Spinal cord (tissue), 10 donors: Measurements from ENCODE around the gene RPF1. TPM values are rescaled to one million over a fixed set of nuclear protein-coding genes. Genes with fewer than 3 reads are reported as not detected.
"Not testable (repeated sequence)": the region's sequence is repeated elsewhere in the genome, so short reads cannot be mapped to it uniquely, and the experiment has no call there.

Experiments
- DNase-seq, 6 donors: peaks; one replicate each; pipeline versions ENCODE4 v3.0.0 to v3.0.0-alpha.2; 2013 to 2015; ENCODE audit warnings: low spot score in 6 of 6, low read depth in 4 of 6
- H3K27ac ChIP-seq: one replicate; pipeline ENCODE4 v1.5.1; 2013; ENCODE audit warnings: low read depth, low read length, control low read depth
- H3K27me3 ChIP-seq: one replicate; pipeline ENCODE4 v1.6.1; 2013; ENCODE audit warnings: low read length; ENCODE audit not compliant: control insufficient read depth, insufficient read depth
- H3K36me3 ChIP-seq: one replicate; pipeline ENCODE4 v1.6.1; 2013; ENCODE audit warnings: low read length; ENCODE audit not compliant: control insufficient read depth, insufficient read depth
- H3K4me1 ChIP-seq: one replicate; pipeline ENCODE4 v1.6.1; 2013; ENCODE audit warnings: low read length; ENCODE audit not compliant: control insufficient read depth, insufficient read depth
- H3K4me3 ChIP-seq: one replicate; pipeline ENCODE4 v1.5.1; 2013; ENCODE audit warnings: low read depth, low read length, control low read depth
- H3K9me3 ChIP-seq: one replicate; pipeline ENCODE4 v1.6.1; 2013; ENCODE audit warnings: low read length; ENCODE audit not compliant: control insufficient read depth, insufficient read depth
- WGBS: methylation state at CpG from one replicate; pipeline ENCODE4 v1.1.5; 2013; ENCODE audit warnings: missing lambda C conversion rate; ENCODE audit not compliant: insufficient coverage; 5-methylcytosine and 5-hydroxymethylcytosine counted together
- polyA plus RNA-seq, 2 donors: library from polyadenylated mRNA; unstranded; fragments of 120-200 nt; gene quantifications; one replicate each; pipeline ENCODE4 v1.2.1, GENCODE V29; 2013; ENCODE audit not compliant: insufficient read length in 2 of 2
- total RNA-seq, 2 donors: library from RNA; depleted of rRNA in 1 of 2; stranded (reverse); fragments of 120-200 nt in 1 of 2; fragments of >200 nt in 1 of 2; gene quantifications; one replicate each; pipeline versions ENCODE4 v1.2.3 to v1.2.4, GENCODE V29; 2013 to 2014
- donor health status: healthy.

The RPF1 gene
- total and polyA plus RNA-seq, 4 donors, result 25.1 to 37.1 (median 30.3) TPM

GRCh38 chr1:84506002-84506728 lies 27.1 kb downstream of the RPF1 start, which contains the start of the genes GNG5 and SPATA1:
Gene GNG5 (minus strand): TSS chr1:84506581. CDS start chr1:84506091, 490 bp downstream.
Gene SPATA1 (plus strand): TSS chr1:84506386. CDS start chr1:84516360, 9,974 bp downstream.
- peak within 1 kb of the TSS; percentile 72 for H3K4me3 ChIP-seq
- no peaks in the 10 kb centered on the region for H3K27me3 ChIP-seq
- peak within 1 kb of the TSS; percentile 95 for H3K27ac ChIP-seq
- 0% methylated on average over 57 of the region's 60 CpGs for WGBS
- peak; percentile 81 to 99 (median 92) for DNase-seq
- H3K36me3 ChIP-seq, result no peaks in the 10 kb centered on the region
- no peaks in the 10 kb centered on the region for H3K9me3 ChIP-seq
- H3K4me1 ChIP-seq, result no peaks in the 10 kb centered on the region

DNA sequence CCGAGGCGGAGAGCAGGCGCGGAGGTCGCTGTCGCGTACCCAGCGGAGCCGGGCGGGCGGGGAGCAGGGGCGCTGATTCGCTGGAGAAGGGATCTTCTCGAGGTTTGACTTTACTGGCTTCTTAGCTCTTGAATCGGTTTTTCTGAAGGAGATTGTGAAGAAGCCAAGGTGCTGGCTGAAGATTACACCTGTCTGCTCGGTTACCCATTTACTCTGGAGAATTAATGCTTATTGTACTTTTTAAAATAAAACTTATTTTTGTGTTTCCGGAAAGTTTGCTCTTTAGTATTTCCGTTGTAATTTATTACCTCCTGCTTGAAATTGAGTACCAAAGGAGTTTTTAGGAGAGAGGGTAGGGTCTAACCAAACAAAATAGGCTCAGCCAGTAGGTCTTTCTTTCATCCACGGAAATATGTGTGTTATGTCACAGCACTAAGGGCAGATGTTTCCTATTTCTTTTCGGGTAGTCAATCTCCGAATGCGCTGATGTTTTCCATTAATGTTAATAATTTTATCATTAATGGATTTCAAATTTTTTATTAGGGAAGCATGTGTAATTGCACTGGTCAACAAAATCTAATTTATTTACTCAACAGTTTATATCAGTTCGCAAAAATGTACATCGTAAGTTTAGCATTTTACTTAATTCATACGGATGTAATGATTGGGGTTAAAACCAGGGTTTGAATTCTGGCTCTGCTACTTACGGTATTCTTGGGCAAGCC lies 27.8 kb downstream of the RPF1 start:
- Histone ChIP-seq H3K27me3 (no peaks in the 10 kb centered on the region), H3K9me3 (no peaks in the 10 kb centered on the region), H3K27ac (peak overlapping the region; percentile 95), H3K36me3 (no peaks in the 10 kb centered on the region), H3K4me3 (peak overlapping the region; percentile 72), H3K4me1 (no peaks in the 10 kb centered on the region)
- WGBS, result no CpG with 5 or more reads among the region's 26 CpGs
- no peak for DNase-seq

GRCh38 chr1:84507887-84508286 lies 28.8 kb downstream of the RPF1 start:
- DNase-seq, H3K4me1 ChIP-seq, H3K27ac ChIP-seq, H3K9me3 ChIP-seq, H3K27me3 ChIP-seq, H3K4me3 ChIP-seq, H3K36me3 ChIP-seq: not testable (repeated sequence)
- WGBS, result 96% methylated on average over 12 of the region's 14 CpGs

- no peak overlapping the region for H3K4me3 ChIP-seq
- H3K27me3 ChIP-seq, result no peaks in the 10 kb centered on the region
- H3K4me1 ChIP-seq, result no peaks in the 10 kb centered on the region
- H3K36me3 ChIP-seq, result no peaks in the 10 kb centered on the region
- no peak overlapping the region for H3K27ac ChIP-seq
- no peaks in the 10 kb centered on the region for H3K9me3 ChIP-seq
- WGBS, result no CpG with 5 or more reads among the region's 1 CpG
- DNase-seq, result no peak
Observed at GRCh38 chr1:84508510-84508909, 29.4 kb downstream of the RPF1 start.

GRCh38 chr1:84509029-84509428 lies 30.0 kb downstream of the RPF1 start:
- no peak for DNase-seq
- Histone ChIP-seq H3K27me3 (no peaks in the 10 kb centered on the region), H3K36me3 (no peaks in the 10 kb centered on the region), H3K4me3 (no peak overlapping the region), H3K27ac (no peak overlapping the region), H3K4me1 (no peaks in the 10 kb centered on the region), H3K9me3 (no peaks in the 10 kb centered on the region)
- WGBS, result no CpG with 5 or more reads among the region's 4 CpGs

DNA sequence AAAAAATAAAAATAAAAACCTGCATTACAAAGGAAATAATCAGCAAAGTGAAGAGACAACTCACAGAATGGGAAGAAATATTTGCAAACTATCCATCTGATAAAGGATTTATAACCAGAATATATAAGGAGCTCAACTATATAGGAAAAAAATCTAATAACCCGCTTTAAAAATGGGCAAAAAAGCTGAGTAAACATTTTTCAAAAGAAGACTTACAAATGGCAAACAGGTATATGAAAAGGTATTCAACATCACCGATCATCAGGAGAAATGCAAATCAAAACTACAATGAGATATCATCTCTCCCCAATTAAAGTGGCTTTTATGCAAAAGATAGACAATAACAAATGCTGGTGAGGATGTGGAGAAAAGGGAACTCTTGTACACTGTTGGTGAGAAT lies 31.1 kb downstream of the RPF1 start:
- Histone ChIP-seq H3K36me3 (no peaks in the 10 kb centered on the region), H3K4me3 (no peak overlapping the region), H3K9me3 (no peaks in the 10 kb centered on the region), H3K27me3 (no peaks in the 10 kb centered on the region), H3K27ac (no peak overlapping the region), H3K4me1 (no peaks in the 10 kb centered on the region)
- no peak for DNase-seq
- no CpG with 5 or more reads among the region's 2 CpGs for WGBS

DNA sequence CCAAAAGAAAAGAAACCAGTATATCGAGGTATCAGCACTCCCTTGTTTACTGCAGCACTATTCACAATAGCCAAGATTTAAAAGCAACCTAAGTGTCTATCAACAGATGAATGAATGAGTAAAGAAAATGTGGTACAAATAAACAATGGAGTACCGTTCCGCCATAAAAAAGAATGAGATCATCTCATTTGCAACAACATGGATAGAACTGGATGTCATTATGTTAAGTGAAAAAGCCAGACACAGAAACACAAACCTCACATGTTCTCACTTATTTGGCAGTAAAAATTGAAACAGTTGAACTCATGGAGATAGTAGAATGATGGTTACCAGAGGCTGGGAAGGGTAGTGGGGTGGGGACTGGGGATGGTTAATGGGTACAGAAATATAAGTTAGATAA lies 31.6 kb downstream of the RPF1 start:
- no peaks in the 10 kb centered on the region for H3K9me3 ChIP-seq
- no peak for DNase-seq
- no peaks in the 10 kb centered on the region for H3K27me3 ChIP-seq
- no peak overlapping the region for H3K27ac ChIP-seq
- no CpG with 5 or more reads among the region's 3 CpGs for whole genome bisulfite sequencing
- H3K4me3 ChIP-seq, result no peak overlapping the region
- H3K36me3 ChIP-seq, result no peaks in the 10 kb centered on the region
- H3K4me1 ChIP-seq, result no peaks in the 10 kb centered on the region

DNA sequence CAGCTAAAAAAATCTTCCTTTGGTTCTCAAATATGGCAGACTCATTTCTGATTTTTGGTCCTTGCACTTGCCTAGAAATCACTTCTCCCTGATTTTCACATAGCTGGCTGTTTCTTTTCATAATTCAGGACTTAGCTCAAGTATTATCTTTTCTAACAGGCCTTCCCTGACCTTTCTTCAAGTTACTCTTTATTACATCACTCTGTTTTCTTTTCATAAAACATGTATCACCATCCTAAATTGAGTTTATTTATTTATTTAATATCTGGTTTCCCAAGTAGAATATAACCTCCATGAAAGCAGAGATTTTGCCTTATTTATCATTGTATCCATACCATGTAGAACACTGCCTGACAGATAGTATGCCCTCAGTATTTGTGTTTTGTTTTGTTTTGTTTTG lies 45.5 kb downstream of the RPF1 start:
- H3K9me3 ChIP-seq, result no peaks in the 10 kb centered on the region
- H3K36me3 ChIP-seq, result no peaks in the 10 kb centered on the region
- H3K4me1 ChIP-seq, result no peaks in the 10 kb centered on the region
- no peaks in the 10 kb centered on the region for H3K27me3 ChIP-seq
- no peak overlapping the region for H3K27ac ChIP-seq
- no peak for DNase-seq
- H3K4me3 ChIP-seq, result no peak overlapping the region

- DNase-seq, result peak in 4 of 6 donors; percentile 23 to 84 (median 58)
- H3K36me3 ChIP-seq, result no peaks in the 10 kb centered on the region
- H3K27me3 ChIP-seq, result no peaks in the 10 kb centered on the region
- H3K27ac ChIP-seq, result no peak overlapping the region
- WGBS, result no CpG with 5 or more reads among the region's 1 CpG
- no peak overlapping the region for H3K4me3 ChIP-seq
- H3K9me3 ChIP-seq, result no peaks in the 10 kb centered on the region
- no peaks in the 10 kb centered on the region for H3K4me1 ChIP-seq
Observed at GRCh38 chr1:84525779-84526178, 46.7 kb downstream of the RPF1 start.

DNA sequence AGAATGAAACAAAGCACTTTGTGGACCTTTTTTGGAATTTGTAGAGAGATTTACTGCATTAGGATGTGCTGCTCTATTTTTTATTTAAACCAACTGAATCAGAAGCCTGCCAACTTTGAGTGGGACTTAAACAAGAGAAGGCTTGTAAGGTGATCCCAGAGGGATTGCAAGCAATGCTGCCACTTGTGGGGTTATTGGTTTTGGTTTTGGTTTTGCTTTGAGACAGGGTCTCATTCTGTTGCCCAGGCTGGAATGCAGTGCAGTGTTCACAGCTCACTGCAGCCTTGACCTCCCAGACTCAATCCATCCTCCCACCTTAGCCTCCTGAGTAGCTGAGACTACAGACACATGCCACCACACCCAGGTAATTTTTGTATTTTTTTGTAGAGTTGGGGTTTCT lies 59.5 kb downstream of the RPF1 start:
- DNase-seq, result no peak
- Histone ChIP-seq H3K4me3 (no peak overlapping the region), H3K9me3 (no peaks in the 10 kb centered on the region), H3K27me3 (no peaks in the 10 kb centered on the region), H3K36me3 (no peaks in the 10 kb centered on the region), H3K27ac (no peak overlapping the region), H3K4me1 (no peaks in the 10 kb centered on the region)
